Smooth muscle cell (in vitro differentiated cells): ENCODE measurements around the gene SERPINA5. TPM values are rescaled to one million over a fixed set of nuclear protein-coding genes. Genes with fewer than 3 reads are reported as not detected.

Experiments
- DNase-seq: peaks from one replicate; lab custom pipeline; 2025; ENCODE audit not compliant: unreplicated experiment; lab: John Stamatoyannopoulos, UW
- H2AFZ ChIP-seq: fragments of 200-600 bp; sonication (generic); 2 replicates; pipeline ENCODE4 v1.6.0; 2016; ENCODE audit warnings: antibody characterized with exemption, low read depth, mild to moderate bottlenecking
- H3F3A ChIP-seq: fragments of 200-600 bp; sonication (generic); 2 replicates; pipeline ENCODE4 v1.6.0; 2017; ENCODE audit warnings: antibody characterized with exemption, low read depth
- H3K27ac ChIP-seq: fragments of 200-600 bp; sonication (generic); 2 replicates; pipeline ENCODE4 v1.5.1; 2016; ENCODE audit warnings: low read depth, mild to moderate bottlenecking
- H3K27me3 ChIP-seq: fragments of 200-600 bp; sonication (generic); 2 replicates; pipeline ENCODE4 v1.6.1; 2016; ENCODE audit warnings: low read depth, mild to moderate bottlenecking
- H3K36me3 ChIP-seq: fragments of 200-600 bp; sonication (generic); 2 replicates; pipeline ENCODE4 v1.5.1; 2016; ENCODE audit warnings: low read depth
- H3K4me1 ChIP-seq: fragments of 200-600 bp; sonication (generic); 2 replicates; pipeline ENCODE4 v1.5.1; 2016; ENCODE audit warnings: low read depth
- H3K4me2 ChIP-seq: fragments of 200-600 bp; sonication (generic); 2 replicates; pipeline ENCODE4 v1.6.0; 2016; ENCODE audit warnings: mild to moderate bottlenecking
- H3K4me3 ChIP-seq: fragments of 200-600 bp; sonication (generic); 2 replicates; pipeline ENCODE4 v1.5.1; 2016; ENCODE audit warnings: mild to moderate bottlenecking
- H3K79me2 ChIP-seq: fragments of 200-600 bp; sonication (generic); 2 replicates; pipeline ENCODE4 v1.6.0; 2016; ENCODE audit warnings: low read depth, mild to moderate bottlenecking
- H3K9ac ChIP-seq: fragments of 200-600 bp; sonication (generic); 2 replicates; pipeline ENCODE4 v1.6.0; 2016; ENCODE audit warnings: low read depth
- H3K9me3 ChIP-seq: fragments of 200-600 bp; sonication (generic); replicated peaks from 2 replicates; pipeline ENCODE4 v1.5.1; 2016; ENCODE audit warnings: low read depth
- H4K20me1 ChIP-seq: fragments of 200-600 bp; sonication (generic); 2 replicates; pipeline ENCODE4 v1.6.0; 2016; ENCODE audit warnings: low read depth
- CTCF ChIP-seq: fragments of 200-600 bp; sonication (generic); IDR thresholded peaks from 2 replicates; pipeline ENCODE4 v1.5.1; 2017; ENCODE audit warnings: borderline replicate concordance, mild to moderate bottlenecking, antibody characterized with exemption; ENCODE audit not compliant: insufficient read depth, poor library complexity, severe bottlenecking
- WGBS: methylation state at CpG from one replicate; pipeline ENCODE4 v1.1.7; 2016; ENCODE audit warnings: low lambda C conversion rate; 5-methylcytosine and 5-hydroxymethylcytosine counted together
- polyA plus RNA-seq: library from polyadenylated mRNA; unstranded; fragments of >200 nt; fragmentation: Nextera tagmentation; extraction: Ambion mirVana; gene quantifications from 2 replicates; pipeline ENCODE4 v1.2.1, GENCODE V29; 2016
- total RNA-seq: library from RNA; depleted of rRNA; stranded (reverse); fragments of >200 nt; gene quantifications from 2 replicates; pipeline ENCODE4 v1.2.3, GENCODE V29; 2014

The SERPINA5 gene
- total and polyA plus RNA-seq, 2 experiments from 2014 or later = 0.27 to 0.43 TPM

GRCh38 chr14:94619297-94619696, 38.1 kb downstream of the SERPINA5 start:
- no peak for TF ChIP-seq CTCF
- no peaks in the 10 kb centered on the region for H3F3A ChIP-seq
- H3K4me2 ChIP-seq = no peak overlapping the region
- no peaks in the 10 kb centered on the region for H3K79me2 ChIP-seq
- peaks cover 3% of the 10 kb centered on the region for H3K9me3 ChIP-seq
- no peak overlapping the region for H2AFZ ChIP-seq
- H3K27ac ChIP-seq = no peak overlapping the region
- no peak overlapping the region for H3K9ac ChIP-seq
- no peaks in the 10 kb centered on the region for H3K36me3 ChIP-seq
- WGBS = 86% methylated on average over 6 of the region's 6 CpGs
- H3K27me3 ChIP-seq = peaks cover 9% of the 10 kb centered on the region
- DNase-seq = no peak
- H3K4me3 ChIP-seq = no peak overlapping the region
- no peaks in the 10 kb centered on the region for H3K4me1 ChIP-seq
- no peaks in the 10 kb centered on the region for H4K20me1 ChIP-seq

GRCh38 chr14:94620597-94620996, 39.4 kb downstream of the SERPINA5 start:
- peaks cover 21% of the 10 kb centered on the region for H3K27me3 ChIP-seq
- no peak overlapping the region for H3K4me2 ChIP-seq
- H3K36me3 ChIP-seq = no peaks in the 10 kb centered on the region
- TF ChIP-seq CTCF = no peak
- WGBS = 80% methylated on average over 6 of the region's 6 CpGs
- H3K27ac ChIP-seq = no peak overlapping the region
- DNase-seq = no peak
- H3K9ac ChIP-seq = no peak overlapping the region
- no peaks in the 10 kb centered on the region for H3K79me2 ChIP-seq
- no peak overlapping the region for H2AFZ ChIP-seq
- H3K9me3 ChIP-seq = peaks cover 3% of the 10 kb centered on the region
- H3F3A ChIP-seq = no peaks in the 10 kb centered on the region
- no peaks in the 10 kb centered on the region for H4K20me1 ChIP-seq
- no peak overlapping the region for H3K4me3 ChIP-seq
- no peaks in the 10 kb centered on the region for H3K4me1 ChIP-seq

GRCh38 chr14:94621358-94622134, 40.3 kb downstream of the SERPINA5 start:
- H3K36me3 ChIP-seq = no peaks in the 10 kb centered on the region
- no peak overlapping the region for H3K4me2 ChIP-seq
- H3K27me3 ChIP-seq = peaks cover 23% of the 10 kb centered on the region
- WGBS = 82% methylated on average over 5 of the region's 5 CpGs
- no peak overlapping the region for H2AFZ ChIP-seq
- H4K20me1 ChIP-seq = no peaks in the 10 kb centered on the region
- H3K4me3 ChIP-seq = no peak overlapping the region
- H3K4me1 ChIP-seq = no peaks in the 10 kb centered on the region
- no peaks in the 10 kb centered on the region for H3K79me2 ChIP-seq
- H3K9me3 ChIP-seq = peaks cover 3% of the 10 kb centered on the region
- no peak for TF ChIP-seq CTCF
- H3K9ac ChIP-seq = no peak overlapping the region
- no peak overlapping the region for H3K27ac ChIP-seq
- H3F3A ChIP-seq = no peaks in the 10 kb centered on the region
- no peak for DNase-seq
